Measurements from ENCODE around the gene ABHD6. TPM values are rescaled to one million over a fixed set of nuclear protein-coding genes. Genes with fewer than 3 reads are reported as not detected.
"Not testable (repeated sequence)": the region's sequence is repeated elsewhere in the genome, so short reads cannot be mapped to it uniquely, and the experiment has no call there.

The ABHD6 gene
- polyA plus RNA-seq, 1 donor from 2014 or later, result 38.9 TPM

DNA sequence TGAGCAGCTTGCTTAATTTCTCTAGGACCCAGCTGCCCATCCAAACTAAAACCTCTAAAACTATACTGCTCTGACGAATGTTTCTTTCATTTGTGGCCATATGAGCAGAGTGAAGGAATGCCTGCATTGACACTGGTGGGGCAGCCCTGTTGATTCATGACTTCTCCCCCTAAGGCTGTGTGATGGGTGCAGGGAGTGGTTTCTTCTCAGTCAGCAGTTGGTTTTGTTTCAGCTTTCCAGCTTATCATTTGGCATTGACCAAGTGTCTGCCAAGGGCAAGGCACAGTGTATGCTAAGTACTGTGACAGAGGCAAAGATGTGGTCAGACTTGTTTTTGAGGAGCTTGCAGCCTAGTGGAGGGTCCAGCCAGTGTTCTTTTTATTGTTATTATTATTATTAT lies 4.7 kb downstream of the ABHD6 start:
- TF ChIP-seq EZH2 (IDR thresholded peaks at IDR 0.05; ENCODE audit: borderline replicate concordance, insufficient read depth, low read length, poor library complexity, severe bottlenecking) (no peak), MXI1 (conservative IDR thresholded peaks at IDR 0.05; ENCODE audit: poor library complexity, severe bottlenecking) (no peak), EP300 (conservative IDR thresholded peaks at IDR 0.05; ENCODE audit: poor library complexity, severe bottlenecking) (no peak), SMC3 (conservative IDR thresholded peaks at IDR 0.05; ENCODE audit: poor library complexity) (no peak), POLR2AphosphoS5 (IDR thresholded peaks at IDR 0.05) (no peak), RAD21 (conservative IDR thresholded peaks at IDR 0.05) (no peak), TAF1 (IDR thresholded peaks at IDR 0.05; ENCODE audit: low read depth) (no peak)
- TF ChIP-seq, protein P1, sequence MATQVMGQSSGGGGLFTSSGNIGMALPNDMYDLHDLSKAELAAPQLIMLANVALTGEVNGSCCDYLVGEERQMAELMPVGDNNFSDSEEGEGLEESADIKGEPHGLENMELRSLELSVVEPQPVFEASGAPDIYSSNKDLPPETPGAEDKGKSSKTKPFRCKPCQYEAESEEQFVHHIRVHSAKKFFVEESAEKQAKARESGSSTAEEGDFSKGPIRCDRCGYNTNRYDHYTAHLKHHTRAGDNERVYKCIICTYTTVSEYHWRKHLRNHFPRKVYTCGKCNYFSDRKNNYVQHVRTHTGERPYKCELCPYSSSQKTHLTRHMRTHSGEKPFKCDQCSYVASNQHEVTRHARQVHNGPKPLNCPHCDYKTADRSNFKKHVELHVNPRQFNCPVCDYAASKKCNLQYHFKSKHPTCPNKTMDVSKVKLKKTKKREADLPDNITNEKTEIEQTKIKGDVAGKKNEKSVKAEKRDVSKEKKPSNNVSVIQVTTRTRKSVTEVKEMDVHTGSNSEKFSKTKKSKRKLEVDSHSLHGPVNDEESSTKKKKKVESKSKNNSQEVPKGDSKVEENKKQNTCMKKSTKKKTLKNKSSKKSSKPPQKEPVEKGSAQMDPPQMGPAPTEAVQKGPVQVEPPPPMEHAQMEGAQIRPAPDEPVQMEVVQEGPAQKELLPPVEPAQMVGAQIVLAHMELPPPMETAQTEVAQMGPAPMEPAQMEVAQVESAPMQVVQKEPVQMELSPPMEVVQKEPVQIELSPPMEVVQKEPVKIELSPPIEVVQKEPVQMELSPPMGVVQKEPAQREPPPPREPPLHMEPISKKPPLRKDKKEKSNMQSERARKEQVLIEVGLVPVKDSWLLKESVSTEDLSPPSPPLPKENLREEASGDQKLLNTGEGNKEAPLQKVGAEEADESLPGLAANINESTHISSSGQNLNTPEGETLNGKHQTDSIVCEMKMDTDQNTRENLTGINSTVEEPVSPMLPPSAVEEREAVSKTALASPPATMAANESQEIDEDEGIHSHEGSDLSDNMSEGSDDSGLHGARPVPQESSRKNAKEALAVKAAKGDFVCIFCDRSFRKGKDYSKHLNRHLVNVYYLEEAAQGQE (IDR thresholded peaks at IDR 0.05; ENCODE audit: borderline replicate concordance), result no peak
- TF ChIP-seq, protein P2, sequence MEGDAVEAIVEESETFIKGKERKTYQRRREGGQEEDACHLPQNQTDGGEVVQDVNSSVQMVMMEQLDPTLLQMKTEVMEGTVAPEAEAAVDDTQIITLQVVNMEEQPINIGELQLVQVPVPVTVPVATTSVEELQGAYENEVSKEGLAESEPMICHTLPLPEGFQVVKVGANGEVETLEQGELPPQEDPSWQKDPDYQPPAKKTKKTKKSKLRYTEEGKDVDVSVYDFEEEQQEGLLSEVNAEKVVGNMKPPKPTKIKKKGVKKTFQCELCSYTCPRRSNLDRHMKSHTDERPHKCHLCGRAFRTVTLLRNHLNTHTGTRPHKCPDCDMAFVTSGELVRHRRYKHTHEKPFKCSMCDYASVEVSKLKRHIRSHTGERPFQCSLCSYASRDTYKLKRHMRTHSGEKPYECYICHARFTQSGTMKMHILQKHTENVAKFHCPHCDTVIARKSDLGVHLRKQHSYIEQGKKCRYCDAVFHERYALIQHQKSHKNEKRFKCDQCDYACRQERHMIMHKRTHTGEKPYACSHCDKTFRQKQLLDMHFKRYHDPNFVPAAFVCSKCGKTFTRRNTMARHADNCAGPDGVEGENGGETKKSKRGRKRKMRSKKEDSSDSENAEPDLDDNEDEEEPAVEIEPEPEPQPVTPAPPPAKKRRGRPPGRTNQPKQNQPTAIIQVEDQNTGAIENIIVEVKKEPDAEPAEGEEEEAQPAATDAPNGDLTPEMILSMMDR (IDR thresholded peaks at IDR 0.05; ENCODE audit: poor library complexity, severe bottlenecking), result no peak
- Histone ChIP-seq H3K4me2 (ENCODE audit: low read length) (no peak overlapping the region), H2AFZ (ENCODE audit: low read depth, low read length) (no peak overlapping the region), H3K9me2 (ENCODE audit: insufficient read depth, low read length) (no peaks in the 10 kb centered on the region), H3K9me3 (ENCODE audit: low read length) (no peaks in the 10 kb centered on the region), H4K20me1 (ENCODE audit: insufficient read depth) (no peaks in the 10 kb centered on the region), H3F3A (ENCODE audit: insufficient read depth, low read length, poor library complexity, severe bottlenecking) (no peaks in the 10 kb centered on the region), H3K4me3 (ENCODE audit: low read length) (no peak overlapping the region), H3K9ac (ENCODE audit: low read length) (no peak overlapping the region), H3K27me3 (ENCODE audit: insufficient read depth, low read depth, low read length) (no peaks in the 10 kb centered on the region), H3K36me3 (ENCODE audit: insufficient read depth, low read length) (no peaks in the 10 kb centered on the region), H3K27ac (ENCODE audit: low read length) (no peak overlapping the region), H3K79me2 (replicated peaks; ENCODE audit: insufficient read depth, low read length) (no peaks in the 10 kb centered on the region)

DNA sequence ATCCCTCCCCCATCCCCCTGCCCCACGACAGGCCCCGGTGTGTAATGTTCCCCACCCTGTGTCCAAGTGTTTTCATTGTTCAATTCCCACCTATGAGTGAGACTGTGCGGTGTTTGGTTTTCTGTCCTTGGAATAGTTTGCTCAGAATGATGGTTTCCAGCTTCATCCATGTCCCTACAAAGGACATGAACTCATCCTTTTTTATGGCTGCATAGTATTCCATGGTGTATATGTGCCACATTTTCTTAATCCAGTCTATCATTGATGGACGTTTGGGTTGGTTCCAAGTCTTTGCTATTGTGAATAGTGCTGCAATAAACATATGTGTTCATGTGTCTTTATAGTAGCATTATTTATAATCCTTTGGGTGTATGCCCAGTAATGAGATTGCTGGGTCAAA lies 5.3 kb downstream of the ABHD6 start:
- not testable (repeated sequence) for H3K4me2 ChIP-seq (ENCODE audit: low read length); H3K79me2 ChIP-seq (replicated peaks; ENCODE audit: insufficient read depth, low read length); H3K9me3 ChIP-seq (ENCODE audit: low read length); H3K27ac ChIP-seq (ENCODE audit: low read length); H3K27me3 ChIP-seq (ENCODE audit: insufficient read depth, low read depth, low read length); H4K20me1 ChIP-seq (ENCODE audit: insufficient read depth); H3K9me2 ChIP-seq (ENCODE audit: insufficient read depth, low read length); H3K4me3 ChIP-seq (ENCODE audit: low read length); H3K36me3 ChIP-seq (ENCODE audit: insufficient read depth, low read length); H3F3A ChIP-seq (ENCODE audit: insufficient read depth, low read length, poor library complexity, severe bottlenecking); H3K9ac ChIP-seq (ENCODE audit: low read length); H2AFZ ChIP-seq (ENCODE audit: low read depth, low read length)

DNA sequence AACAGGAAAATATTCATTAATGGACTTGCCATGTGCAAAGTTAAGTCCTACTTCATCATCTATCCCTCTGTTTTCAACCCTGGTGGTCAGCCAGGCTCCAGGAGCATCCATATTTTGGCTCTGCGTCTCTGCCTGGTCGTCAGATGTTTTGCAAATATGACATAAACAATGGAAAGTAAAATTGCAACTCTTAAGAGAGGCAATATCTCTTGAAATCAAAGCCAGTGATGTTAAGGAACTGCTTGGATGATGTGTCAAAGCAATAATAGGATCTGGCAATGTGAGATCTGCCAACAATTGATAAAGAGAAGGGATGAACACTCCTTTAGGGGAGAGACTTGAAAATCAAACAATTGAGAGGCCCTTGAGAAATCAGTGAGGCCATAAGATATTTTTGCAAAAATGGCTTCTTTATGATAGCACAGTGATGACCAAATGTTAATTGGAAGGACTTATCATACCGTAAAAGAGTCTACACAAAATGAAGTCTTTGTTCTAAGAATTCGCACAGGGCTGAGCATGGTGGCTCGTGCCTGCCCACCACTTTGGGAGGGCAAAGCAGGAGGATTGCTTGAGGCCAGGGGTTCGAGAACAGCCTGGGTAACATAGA lies 6.5 kb downstream of the ABHD6 start:
- H2AFZ ChIP-seq (ENCODE audit: low read depth, low read length), result no peak overlapping the region
- no peak overlapping the region for H3K4me3 ChIP-seq (ENCODE audit: low read length)
- H3K9me3 ChIP-seq (ENCODE audit: low read length), result no peaks in the 10 kb centered on the region
- H3K9me2 ChIP-seq (ENCODE audit: insufficient read depth, low read length), result no peaks in the 10 kb centered on the region
- no peak for TF ChIP-seq EZH2 (IDR thresholded peaks at IDR 0.05; ENCODE audit: borderline replicate concordance, insufficient read depth, low read length, poor library complexity, severe bottlenecking)
- no peak for TF ChIP-seq EP300 (conservative IDR thresholded peaks at IDR 0.05; ENCODE audit: poor library complexity, severe bottlenecking)
- TF ChIP-seq, protein P1 (IDR thresholded peaks at IDR 0.05; ENCODE audit: borderline replicate concordance), result no peak
- TF ChIP-seq RAD21 (conservative IDR thresholded peaks at IDR 0.05), result no peak
- TF ChIP-seq MXI1 (conservative IDR thresholded peaks at IDR 0.05; ENCODE audit: poor library complexity, severe bottlenecking), result no peak
- no peaks in the 10 kb centered on the region for H3K79me2 ChIP-seq (replicated peaks; ENCODE audit: insufficient read depth, low read length)
- H3K9ac ChIP-seq (ENCODE audit: low read length), result no peak overlapping the region
- no peak overlapping the region for H3K4me2 ChIP-seq (ENCODE audit: low read length)
- H4K20me1 ChIP-seq (ENCODE audit: insufficient read depth), result no peaks in the 10 kb centered on the region
- no peaks in the 10 kb centered on the region for H3K27me3 ChIP-seq (ENCODE audit: insufficient read depth, low read depth, low read length)
- H3F3A ChIP-seq (ENCODE audit: insufficient read depth, low read length, poor library complexity, severe bottlenecking), result no peaks in the 10 kb centered on the region
- no peaks in the 10 kb centered on the region for H3K36me3 ChIP-seq (ENCODE audit: insufficient read depth, low read length)
- H3K27ac ChIP-seq (ENCODE audit: low read length), result no peak overlapping the region

All from neural cell (in vitro differentiated cells).